Mesenchymal stem cell (in vitro differentiated cells and primary cell): Measurements from ENCODE around the gene CTSC.

Experiments
- DNase-seq: peaks from one replicate; pipeline ENCODE4 v3.0.0-alpha.2; 2013
- H2AFZ ChIP-seq: one replicate; pipeline ENCODE4 v1.6.1; 2013; ENCODE audit warnings: low read depth, mild to moderate bottlenecking, control low read depth, inconsistent platforms, low read length, moderate library complexity
- H2AK5ac ChIP-seq: 2 replicates; pipeline ENCODE4 v1.6.1; 2013; ENCODE audit warnings: low read length, moderate library complexity, mild to moderate bottlenecking, inconsistent platforms; ENCODE audit not compliant: severe bottlenecking
- H2BK120ac ChIP-seq: one replicate; pipeline ENCODE4 v1.6.1; 2013; ENCODE audit warnings: low read depth, mild to moderate bottlenecking, inconsistent platforms, low read length, moderate library complexity
- H2BK12ac ChIP-seq, 2 experiments: one replicate each; pipeline ENCODE4 v1.6.1; 2013; ENCODE audit warnings: inconsistent platforms in 2 of 2, low read length in 2 of 2, mild to moderate bottlenecking in 2 of 2, moderate library complexity in 2 of 2, control low read depth in 1 of 2
- H2BK15ac ChIP-seq: one replicate; pipeline ENCODE4 v1.6.1; 2013; ENCODE audit warnings: mild to moderate bottlenecking, low read depth, inconsistent platforms; ENCODE audit not compliant: poor library complexity, severe bottlenecking
- H2BK5ac ChIP-seq: 2 replicates; pipeline ENCODE4 v1.6.1; 2013; ENCODE audit warnings: low read depth, mild to moderate bottlenecking, low read length, control low read depth, inconsistent platforms; ENCODE audit not compliant: poor library complexity, severe bottlenecking
- H3K14ac ChIP-seq, 2 experiments: one replicate each; pipeline ENCODE4 v1.6.1; 2013; ENCODE audit warnings: inconsistent platforms in 2 of 2, low read length in 2 of 2, control low read depth in 1 of 2, mild to moderate bottlenecking in 1 of 2, moderate library complexity in 1 of 2
- H3K18ac ChIP-seq, 2 experiments: one replicate each; pipeline ENCODE4 v1.6.1; 2013; ENCODE audit warnings: inconsistent platforms in 2 of 2, low read length in 2 of 2, control low read depth in 1 of 2, low read depth in 1 of 2, mild to moderate bottlenecking in 1 of 2
- H3K23ac ChIP-seq, 2 experiments: one replicate each; pipeline ENCODE4 v1.6.1; 2013; ENCODE audit warnings: inconsistent platforms in 2 of 2, low read length in 2 of 2, mild to moderate bottlenecking in 2 of 2, moderate library complexity in 2 of 2, control low read depth in 1 of 2
- H3K27ac ChIP-seq: 2 replicates; pipeline ENCODE4 v1.5.1; 2013; ENCODE audit warnings: mild to moderate bottlenecking, moderate library complexity, low read length, control low read depth, inconsistent platforms; ENCODE audit not compliant: poor library complexity, severe bottlenecking
- H3K27me3 ChIP-seq, 2 experiments: 2 replicates each; pipeline versions ENCODE4 v1.6.1 to v1.7.0; 2013; ENCODE audit warnings: low read length in 2 of 2, mild to moderate bottlenecking in 2 of 2, moderate library complexity in 2 of 2, control low read depth in 1 of 2, inconsistent platforms in 1 of 2; ENCODE audit not compliant: control insufficient read depth in 1 of 2, insufficient read depth in 1 of 2
- H3K36me3 ChIP-seq, 2 experiments: 2 replicates each; pipeline versions ENCODE4 v1.6.1 to v1.7.0; 2013; ENCODE audit warnings: low read length in 2 of 2, control low read depth in 1 of 2, inconsistent platforms in 1 of 2, low read depth in 1 of 2, mild to moderate bottlenecking in 1 of 2; ENCODE audit not compliant: insufficient read depth in 2 of 2, control insufficient read depth in 1 of 2
- H3K4ac ChIP-seq, 2 experiments: one replicate each; pipeline ENCODE4 v1.6.1; 2013; ENCODE audit warnings: inconsistent platforms in 2 of 2, low read length in 2 of 2, mild to moderate bottlenecking in 2 of 2, moderate library complexity in 2 of 2, control low read depth in 1 of 2, low read depth in 1 of 2
- H3K4me1 ChIP-seq: 2 replicates; pipeline ENCODE4 v1.6.1; 2013; ENCODE audit warnings: low read depth, low read length, control low read depth; ENCODE audit not compliant: control insufficient read depth, insufficient read depth
- H3K4me2 ChIP-seq: 2 replicates; pipeline ENCODE4 v1.6.1; 2013; ENCODE audit warnings: low read length, mild to moderate bottlenecking, inconsistent platforms; ENCODE audit not compliant: poor library complexity, severe bottlenecking
- H3K4me3 ChIP-seq, 2 experiments: 2 replicates each; pipeline versions ENCODE4 v1.5.1 to v1.7.0; 2013; ENCODE audit warnings: low read length in 2 of 2, mild to moderate bottlenecking in 2 of 2, control low read depth in 1 of 2, low read depth in 1 of 2; ENCODE audit not compliant: insufficient read depth in 1 of 2
- H3K79me1 ChIP-seq: replicated peaks from 2 replicates; pipeline ENCODE4 v1.6.1; 2013; ENCODE audit warnings: mild to moderate bottlenecking, control low read depth, low read length, inconsistent platforms; ENCODE audit not compliant: poor library complexity, severe bottlenecking
- H3K9ac ChIP-seq: 2 replicates; pipeline ENCODE4 v1.7.0; 2013; ENCODE audit warnings: mild to moderate bottlenecking, low read length, moderate library complexity
- H3K9me3 ChIP-seq: 2 replicates; pipeline ENCODE4 v1.7.0; 2013; ENCODE audit warnings: mild to moderate bottlenecking, low read length; ENCODE audit not compliant: control insufficient read depth
- H4K8ac ChIP-seq: one replicate; pipeline ENCODE4 v1.6.1; 2013; ENCODE audit warnings: inconsistent platforms, mild to moderate bottlenecking, low read length, moderate library complexity
- H4K91ac ChIP-seq: one replicate; pipeline ENCODE4 v1.6.1; 2013; ENCODE audit warnings: mild to moderate bottlenecking, low read length, inconsistent platforms
- WGBS: methylation state at CpG from one replicate; pipeline ENCODE4 v1.1.7; 2013; ENCODE audit warnings: mixed read lengths; 5-methylcytosine and 5-hydroxymethylcytosine counted together

CTSC gene

DNA sequence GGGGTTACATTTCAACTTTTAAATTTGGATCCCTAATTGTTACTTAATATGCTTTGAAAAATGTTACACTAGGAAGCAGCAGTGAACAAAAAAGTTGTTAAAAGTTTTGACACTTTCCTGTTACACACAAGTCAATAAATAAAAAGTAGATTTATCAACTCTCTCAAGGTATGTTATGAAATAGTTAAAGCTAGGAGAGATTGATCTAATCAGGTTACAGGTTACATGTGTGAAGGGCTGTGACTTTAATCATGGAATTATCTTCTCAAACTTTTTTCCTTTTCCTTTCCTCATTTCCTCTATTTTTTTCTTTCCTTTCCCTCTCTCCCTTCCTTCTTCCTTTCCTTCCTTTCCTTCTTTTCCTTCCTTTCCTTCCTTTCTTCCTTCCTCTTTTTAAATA lies 85.3 kb downstream of the CTSC start:
- Histone ChIP-seq H3K23ac (no peak overlapping the region), H3K4me1 (no peaks in the 10 kb centered on the region), H2BK5ac (no peak overlapping the region), H2BK12ac (no peak overlapping the region), H3K27ac (no peak overlapping the region), H3K4me3 (no peak overlapping the region), H3K4ac (no peak overlapping the region), H2BK15ac (no peak overlapping the region), H3K4me2 (no peak overlapping the region), H3K36me3 (no peaks in the 10 kb centered on the region), H3K79me1 (no peaks in the 10 kb centered on the region), H3K9me3 (peaks cover 6% of the 10 kb centered on the region), H3K27me3 (no peaks in the 10 kb centered on the region), H3K9ac (no peak overlapping the region), H3K18ac (no peak overlapping the region), H2BK120ac (no peak overlapping the region), H3K14ac (no peak overlapping the region), H2AK5ac (no peak overlapping the region), H4K8ac (no peak overlapping the region), H2AFZ (no peak overlapping the region), H4K91ac (no peak overlapping the region)
- DNase-seq, result no peak

GRCh38 chr11:88250566-88251242 lies 86.8 kb downstream of the CTSC start:
- H3K4me1 ChIP-seq, result no peaks in the 10 kb centered on the region
- DNase-seq, result no peak
- WGBS, result 100% methylated on average over 1 of the region's 3 CpGs
- H3K9ac ChIP-seq, result no peak overlapping the region
- H3K36me3 ChIP-seq, result no peaks in the 10 kb centered on the region
- no peak overlapping the region for H3K27ac ChIP-seq
- no peaks in the 10 kb centered on the region for H3K27me3 ChIP-seq
- H4K91ac ChIP-seq, result no peak overlapping the region
- H2BK15ac ChIP-seq, result no peak overlapping the region
- H4K8ac ChIP-seq, result no peak overlapping the region
- no peak overlapping the region for H3K4me2 ChIP-seq
- H3K14ac ChIP-seq, result no peak overlapping the region
- no peak overlapping the region for H2BK120ac ChIP-seq
- no peak overlapping the region for H3K23ac ChIP-seq
- no peak overlapping the region for H3K18ac ChIP-seq
- H2AK5ac ChIP-seq, result no peak overlapping the region
- no peak overlapping the region for H2AFZ ChIP-seq
- H3K4me3 ChIP-seq, result no peak overlapping the region
- no peak overlapping the region for H2BK5ac ChIP-seq
- no peak overlapping the region for H2BK12ac ChIP-seq
- no peak overlapping the region for H3K4ac ChIP-seq
- no peaks in the 10 kb centered on the region for H3K79me1 ChIP-seq
- peaks cover 3% of the 10 kb centered on the region for H3K9me3 ChIP-seq

GRCh38 chr11:88249706-88250105 lies 87.8 kb downstream of the CTSC start:
- no peak for DNase-seq
- no peaks in the 10 kb centered on the region for H3K4me1 ChIP-seq
- H2BK12ac ChIP-seq, result no peak overlapping the region
- H3K9me3 ChIP-seq, result no peaks in the 10 kb centered on the region
- H3K9ac ChIP-seq, result no peak overlapping the region
- WGBS, result no CpG with 5 or more reads among the region's 1 CpG
- no peak overlapping the region for H3K27ac ChIP-seq
- H2AFZ ChIP-seq, result no peak overlapping the region
- no peak overlapping the region for H2BK5ac ChIP-seq
- H3K18ac ChIP-seq, result no peak overlapping the region
- H3K4me2 ChIP-seq, result no peak overlapping the region
- H2BK120ac ChIP-seq, result no peak overlapping the region
- no peaks in the 10 kb centered on the region for H3K79me1 ChIP-seq
- no peaks in the 10 kb centered on the region for H3K36me3 ChIP-seq
- H3K23ac ChIP-seq, result no peak overlapping the region
- no peak overlapping the region for H2AK5ac ChIP-seq
- no peak overlapping the region for H3K14ac ChIP-seq
- no peak overlapping the region for H3K4ac ChIP-seq
- H4K8ac ChIP-seq, result no peak overlapping the region
- H2BK15ac ChIP-seq, result no peak overlapping the region
- H4K91ac ChIP-seq, result no peak overlapping the region
- H3K27me3 ChIP-seq, result no peaks in the 10 kb centered on the region
- H3K4me3 ChIP-seq, result no peak overlapping the region

DNA sequence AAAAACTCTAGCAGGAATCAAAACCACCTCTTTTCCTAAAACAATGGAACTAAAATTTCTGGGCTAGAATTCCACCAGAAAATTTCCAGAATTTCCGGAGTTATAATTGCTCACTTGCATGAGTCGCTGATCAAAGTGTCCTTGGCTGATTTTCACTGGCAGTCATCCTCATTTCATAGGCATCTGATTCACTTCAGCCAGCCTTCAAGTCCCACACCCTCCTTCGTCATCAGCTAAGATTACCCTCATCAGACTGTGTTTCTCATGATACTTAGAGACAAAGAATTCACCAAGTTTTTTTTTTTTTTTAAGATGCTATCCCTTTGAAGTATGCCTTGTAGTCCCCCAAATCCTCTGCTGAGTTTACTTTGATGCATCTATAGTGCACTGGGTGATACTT lies 90.8 kb downstream of the CTSC start:
- Histone ChIP-seq H3K18ac (no peak overlapping the region), H3K79me1 (no peaks in the 10 kb centered on the region), H3K14ac (no peak overlapping the region), H4K91ac (no peak overlapping the region), H2BK12ac (no peak overlapping the region), H3K27me3 (no peaks in the 10 kb centered on the region), H3K9ac (peak overlapping the region; percentile 14), H2AK5ac (no peak overlapping the region), H3K36me3 (no peaks in the 10 kb centered on the region), H2BK5ac (no peak overlapping the region), H3K9me3 (no peaks in the 10 kb centered on the region), H3K4me2 (no peak overlapping the region), H3K4me1 (no peaks in the 10 kb centered on the region), H3K23ac (no peak overlapping the region), H4K8ac (no peak overlapping the region), H3K4me3 (no peak overlapping the region), H3K4ac (no peak overlapping the region), H2BK120ac (no peak overlapping the region), H2AFZ (no peak overlapping the region), H2BK15ac (no peak overlapping the region), H3K27ac (no peak overlapping the region)
- peak; percentile 12 for DNase-seq
- 87% methylated on average over 3 of the region's 3 CpGs for WGBS
